HG03045 (cell line): ENCODE data around the gene ZNF462.

Experiments
- ATAC-seq: cut with Tn5 transposase; IDR thresholded peaks from one replicate; pipeline ENCODE4 v1.9.1; 2021; ENCODE audit warnings: mild to moderate bottlenecking, moderate library complexity; ENCODE audit not compliant: unreplicated experiment

ZNF462 gene

GRCh38 chr9:107049046-107049802 is 186.3 kb downstream of the ZNF462 start:
- ATAC-seq: no peak

DNA sequence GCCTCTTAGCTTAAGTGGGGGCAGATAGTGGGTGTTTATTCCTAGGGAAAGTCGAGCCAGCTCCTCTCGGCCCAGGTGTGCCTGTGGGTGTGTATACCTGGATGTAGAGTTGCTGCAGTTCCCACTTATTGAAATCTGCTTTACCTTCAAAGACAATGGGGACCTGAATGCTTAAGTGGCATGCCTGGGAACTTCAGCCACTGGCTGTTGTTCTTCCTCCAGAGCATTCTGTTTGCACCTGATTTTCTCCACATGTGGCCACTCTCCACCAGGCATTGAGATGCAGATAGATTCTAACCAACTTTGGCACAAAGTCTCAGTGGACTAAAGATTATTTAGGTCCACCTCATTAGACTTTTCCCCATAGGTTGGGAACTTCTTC is 186.8 kb downstream of the ZNF462 start:
- ATAC-seq: no peak

DNA sequence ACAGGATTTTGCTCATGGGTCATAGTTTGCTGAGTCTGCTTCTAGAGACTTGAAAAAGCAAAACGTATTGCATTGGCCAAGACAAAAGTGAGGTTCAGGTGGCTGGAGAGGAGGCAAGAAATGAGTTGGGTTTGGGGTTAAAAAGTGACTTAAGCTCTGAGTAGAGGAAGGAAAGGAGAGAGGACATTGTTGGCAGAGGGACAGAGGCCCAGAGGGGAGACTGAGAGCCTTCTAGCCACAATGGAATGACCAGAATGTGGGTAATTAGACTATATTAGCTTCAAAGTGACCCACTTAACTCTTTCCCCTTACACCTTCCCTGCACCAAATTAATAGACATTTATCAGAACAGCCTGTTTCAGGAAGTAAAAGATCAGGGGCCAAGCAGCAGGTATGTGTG is 188.4 kb downstream of the ZNF462 start:
- no peak for ATAC-seq

DNA sequence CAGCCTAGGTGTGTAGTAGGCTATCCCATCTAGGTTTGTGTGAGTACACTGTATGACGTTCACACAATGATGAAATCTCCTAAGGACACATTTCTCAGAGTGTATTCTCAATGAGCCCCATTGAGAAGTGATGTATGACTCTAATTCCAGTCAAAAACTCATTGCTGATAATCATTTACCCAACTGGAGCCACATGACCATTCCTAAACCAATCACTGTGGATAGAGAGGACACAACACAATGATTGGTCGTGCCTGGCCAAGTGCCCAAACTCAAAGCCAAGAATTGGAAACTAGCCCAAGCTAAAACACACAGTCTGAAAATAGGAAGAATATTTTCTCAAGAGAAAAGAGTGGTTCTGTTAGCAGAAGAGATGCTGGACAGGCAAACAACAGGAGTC is 191.2 kb downstream of the ZNF462 start:
- ATAC-seq: no peak

DNA sequence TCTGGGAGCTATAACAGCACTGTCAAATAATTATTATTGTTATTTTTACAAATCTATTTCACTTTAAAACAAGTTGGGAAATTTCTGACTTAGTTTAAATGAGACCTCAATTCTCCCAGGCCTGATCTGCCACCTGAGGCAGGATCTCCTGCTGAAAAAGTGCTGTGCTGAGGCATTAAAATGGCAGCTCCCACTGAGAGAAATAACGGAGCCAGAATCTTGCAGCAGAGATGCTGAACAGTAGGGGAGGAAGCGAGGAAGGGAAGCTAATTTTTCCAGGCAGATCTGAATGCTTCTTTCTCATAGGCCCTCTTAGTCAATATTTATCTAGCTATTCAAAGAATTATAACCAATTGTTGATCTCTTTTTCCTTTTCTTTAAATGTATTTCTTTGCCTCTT is 196.3 kb downstream of the ZNF462 start:
- ATAC-seq: no peak

DNA sequence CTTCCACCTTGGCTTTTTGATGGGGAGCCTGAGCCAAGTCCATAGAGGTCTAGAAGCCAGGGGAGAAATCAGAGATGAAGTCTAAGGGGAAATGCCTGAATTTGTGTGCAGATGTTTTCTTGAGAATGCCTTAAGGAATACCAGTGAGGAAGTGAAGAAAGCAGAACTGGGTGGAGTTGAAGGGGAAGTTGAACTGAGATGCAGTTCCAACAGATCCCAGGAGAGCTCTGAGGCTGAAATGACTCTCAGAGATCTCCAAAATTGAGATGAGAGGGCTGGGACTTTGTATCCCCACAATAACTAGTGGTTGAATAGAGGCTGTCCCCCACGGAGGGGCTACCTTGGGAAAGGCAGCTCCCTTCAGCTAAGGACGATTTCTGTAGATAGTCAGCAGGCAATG is 197.1 kb downstream of the ZNF462 start:
- ATAC-seq: no peak
